HepG2 (cell line): ENCODE data around the gene GTF2H1. TPM values are rescaled to one million over a fixed set of nuclear protein-coding genes. Genes with fewer than 3 reads are reported as not detected.
A peak's percentile ranks its signal among the peaks of the same experiment; 100 is the strongest.

ENCODE experiments used
- ATAC-seq: fragments of 200-7000 bp; cut with Tn5 transposase; 3 replicates; pipeline ENCODE4 v1.9.1; 2020; ENCODE audit warnings: mild to moderate bottlenecking, moderate library complexity
- BruUV-seq: library from RNA; stranded (reverse); fragments of 400-500 nt; replicated peaks from 2 replicates; lab custom pipeline; 2021; lab: Mats Ljungman, UMichigan
- CTCF ChIA-PET: fragments of 300-600 bp; formaldehyde crosslinking; extraction: SDS; loops from one replicate; lab custom pipeline; 2021; ENCODE audit warnings: low total read pairs, inconsistent platforms, low intra/inter-chr PET ratio; lab: Yijun Ruan, JAX
- POLR2A ChIA-PET: fragments of 350-600 bp; sonication (Branson Sonifier 250); formaldehyde crosslinking; loops from one replicate; lab custom pipeline; 2020; ENCODE audit warnings: antibody characterized with exemption, inconsistent platforms; lab: Yijun Ruan, JAX
- DNase-seq: peaks from one replicate; pipeline ENCODE4 v3.0.0-alpha.2; 2015; ENCODE audit warnings: low spot score
- FAIRE-seq: peaks from 3 replicates; lab custom pipeline; 2011; peaks lifted over from hg19 to GRCh38; lab: Jason Lieb, UNC
- H2AFZ ChIP-seq: one replicate; pipeline ENCODE4 v1.6.1; 2011; ENCODE audit warnings: low read length, inconsistent platforms
- H3K27ac ChIP-seq: fragments of 300-600 bp; 3 replicates; pipeline ENCODE4 v1.8.0; 2011; ENCODE audit warnings: mixed run types, mild to moderate bottlenecking, mixed read lengths, low read length, inconsistent platforms; ENCODE audit not compliant: insufficient read depth; ENCODE audit errors: extremely low read length
- H3K27me3 ChIP-seq, 2 experiments: fragments of 200-600 bp in 1 of 2; 2 replicates in 1 of 2; 3 replicates in 1 of 2; pipeline versions ENCODE4 v1.6.0 to v1.8.0; 2011; ENCODE audit warnings: low read length in 2 of 2, mild to moderate bottlenecking in 2 of 2, moderate library complexity in 2 of 2, inconsistent platforms in 1 of 2; ENCODE audit not compliant: insufficient read depth in 2 of 2, control insufficient read depth in 1 of 2
- H3K36me3 ChIP-seq, 2 experiments: fragments of 200-600 bp in 1 of 2; replicated peaks in 1 of 2; 2 replicates in 1 of 2; 3 replicates in 1 of 2; pipeline versions ENCODE4 v1.5.1 to v1.8.0; 2011; ENCODE audit warnings: low read length in 2 of 2, inconsistent platforms in 1 of 2; ENCODE audit not compliant: insufficient read depth in 2 of 2, control insufficient read depth in 1 of 2
- H3K4me1 ChIP-seq: 2 replicates; pipeline ENCODE4 v1.5.1; 2012; ENCODE audit warnings: low read length, inconsistent platforms; ENCODE audit not compliant: insufficient read depth
- H3K4me2 ChIP-seq: 2 replicates; pipeline ENCODE4 v1.6.0; 2011; ENCODE audit warnings: low read depth, low read length, inconsistent platforms
- H3K4me3 ChIP-seq, 3 experiments: fragments of 200-600 bp in 1 of 3; sonication (generic), shearing (Covaris generic) in 1 of 3; replicated peaks in 1 of 3; 2 replicates each; pipeline ENCODE4 v1.5.1; 2011 to 2016; ENCODE audit warnings: low read length in 3 of 3, inconsistent platforms in 2 of 3, low read depth in 2 of 3, mild to moderate bottlenecking in 2 of 3, control low read depth in 1 of 3, mixed read lengths in 1 of 3; ENCODE audit not compliant: insufficient read depth in 1 of 3
- H3K79me2 ChIP-seq: one replicate; pipeline ENCODE4 v1.6.1; 2011; ENCODE audit warnings: low read length, inconsistent platforms; ENCODE audit not compliant: insufficient read depth
- H3K9ac ChIP-seq: 2 replicates; pipeline ENCODE4 v1.6.0; 2011; ENCODE audit warnings: mild to moderate bottlenecking, low read depth, low read length, inconsistent platforms; ENCODE audit not compliant: insufficient read depth
- H3K9me3 ChIP-seq: 2 replicates; pipeline ENCODE4 v1.5.1; 2012; ENCODE audit warnings: mild to moderate bottlenecking, low read length
- H4K20me1 ChIP-seq: 2 replicates; pipeline ENCODE4 v1.6.0; 2011; ENCODE audit warnings: inconsistent platforms, mild to moderate bottlenecking, low read length, moderate library complexity; ENCODE audit not compliant: insufficient read depth
- CENPX ChIP-seq: sonication (generic); formaldehyde crosslinking; IDR thresholded peaks from 2 replicates; pipeline ENCODE4 v1.9.0; 2021; ENCODE audit warnings: mild to moderate bottlenecking, missing genetic modification reagents, moderate library complexity
- GABPB1 ChIP-seq: IDR thresholded peaks from 2 replicates; pipeline ENCODE4 v1.6.1; 2016; ENCODE audit warnings: mild to moderate bottlenecking, missing genetic modification reagents, moderate library complexity, missing compliant biosample characterization
- GTF2F1 ChIP-seq: fragments of 150-350 bp; IDR thresholded peaks from 2 replicates; pipeline ENCODE4 v1.6.1; 2014; ENCODE audit warnings: low read length
- NCOR1 ChIP-seq: fragments of 200-600 bp; sonication (generic); IDR thresholded peaks from 2 replicates; pipeline ENCODE4 v1.7.0; 2017; ENCODE audit warnings: antibody characterized with exemption, low read length, borderline replicate concordance
- NR2F2 ChIP-seq: IDR thresholded peaks from 2 replicates; pipeline ENCODE4 v1.6.1; 2012; ENCODE audit warnings: low read depth, inconsistent platforms, borderline replicate concordance
- NR2F6 ChIP-seq, 2 experiments: IDR thresholded peaks; 2 replicates each; pipeline ENCODE4 v1.6.1; 2016; ENCODE audit warnings: antibody characterized with exemption in 1 of 2, mild to moderate bottlenecking in 1 of 2
- POLR2AphosphoS2 ChIP-seq: IDR thresholded peaks from 2 replicates; pipeline ENCODE4 v1.6.1; 2011; ENCODE audit warnings: low read depth, low read length, improper control_type of control experiment
- THYN1 ChIP-seq: sonication (generic); formaldehyde crosslinking; IDR thresholded peaks from 2 replicates; pipeline ENCODE4 v1.8.1; 2023; ENCODE audit warnings: low read depth, mild to moderate bottlenecking, moderate library complexity, missing genetic modification reagents, borderline replicate concordance
- ZEB1 ChIP-seq: IDR thresholded peaks from 2 replicates; pipeline ENCODE4 v1.6.1; 2012; ENCODE audit warnings: mild to moderate bottlenecking, low read depth, inconsistent platforms; ENCODE audit not compliant: insufficient replicate concordance
- ZNF263 ChIP-seq: sonication (generic); formaldehyde crosslinking; IDR thresholded peaks from 2 replicates; pipeline ENCODE4 v1.4.0; 2020; ENCODE audit warnings: missing genetic modification reagents
- ZNF44 ChIP-seq: sonication (generic); formaldehyde crosslinking; IDR thresholded peaks from 2 replicates; pipeline ENCODE4 v1.5.1; 2020; ENCODE audit warnings: mild to moderate bottlenecking, missing genetic modification reagents
- WGBS: methylation state at CpG from one replicate; pipeline ENCODE4 v1.1.6; 2017; ENCODE audit warnings: low lambda C conversion rate; 5-methylcytosine and 5-hydroxymethylcytosine counted together
- in situ Hi-C: cut with HindIII; loops from 2 replicates; pipeline ENCODE4 v1.10.0; 2017; ENCODE audit warnings: low pct_unique_long_range_greater_than_20kb; ENCODE audit not compliant: extremely low pct_ligation_motif_present
- intact Hi-C: fragments of 100-400 bp; cut with micrococcal nuclease; formaldehyde crosslinking; loops from one replicate; pipeline ENCODE4 v1.10.0; 2022; ENCODE audit not compliant: unreplicated experiment
- polyA plus RNA-seq, 8 experiments: library from polyadenylated mRNA; depleted of rRNA in 3 of 8; stranded (reverse) in 7 of 8; unstranded in 1 of 8; fragments of >200 nt; fragmentation: Illumina TruSeq in 4 of 8; extraction: Trizol in 4 of 8; gene quantifications; 2 replicates each; pipeline versions ENCODE4 v1.2.1 to v1.2.3, GENCODE V29; 2011 to 2016; ENCODE audit warnings: low read depth in 4 of 8, missing spikeins in 1 of 8, mixed read lengths in 1 of 8; ENCODE audit not compliant: insufficient read depth in 1 of 8
- total RNA-seq, 5 experiments: library from RNA; depleted of rRNA; stranded (reverse); fragments of >200 nt; fragmentation: Illumina TruSeq; extraction: Trizol; gene quantifications; 2 replicates each; pipeline ENCODE4 v1.2.3, GENCODE V29; 2016; ENCODE audit warnings: low read depth in 1 of 5
- TF ChIP-seq, protein P1 (sequence below): sonication (generic); formaldehyde crosslinking; IDR thresholded peaks from 2 replicates; pipeline ENCODE4 v1.4.0; 2020; ENCODE audit warnings: mild to moderate bottlenecking, missing genetic modification reagents, borderline replicate concordance
- TF ChIP-seq, protein P2 (sequence below): sonication (generic); formaldehyde crosslinking; IDR thresholded peaks from 2 replicates; pipeline ENCODE4 v1.8.1; 2023; ENCODE audit warnings: mild to moderate bottlenecking, missing genetic modification reagents
- TF ChIP-seq, protein P3 (sequence below): sonication (generic); formaldehyde crosslinking; IDR thresholded peaks from 2 replicates; pipeline ENCODE4 v1.4.0; 2020; ENCODE audit warnings: missing genetic modification reagents

GTF2H1 gene
- total and polyA plus RNA-seq, 2 of the 13 experiments (the other 11 are each of a cell fraction or from before 2014, with no cell fraction given), result 15.7 to 51.4 TPM

DNA sequence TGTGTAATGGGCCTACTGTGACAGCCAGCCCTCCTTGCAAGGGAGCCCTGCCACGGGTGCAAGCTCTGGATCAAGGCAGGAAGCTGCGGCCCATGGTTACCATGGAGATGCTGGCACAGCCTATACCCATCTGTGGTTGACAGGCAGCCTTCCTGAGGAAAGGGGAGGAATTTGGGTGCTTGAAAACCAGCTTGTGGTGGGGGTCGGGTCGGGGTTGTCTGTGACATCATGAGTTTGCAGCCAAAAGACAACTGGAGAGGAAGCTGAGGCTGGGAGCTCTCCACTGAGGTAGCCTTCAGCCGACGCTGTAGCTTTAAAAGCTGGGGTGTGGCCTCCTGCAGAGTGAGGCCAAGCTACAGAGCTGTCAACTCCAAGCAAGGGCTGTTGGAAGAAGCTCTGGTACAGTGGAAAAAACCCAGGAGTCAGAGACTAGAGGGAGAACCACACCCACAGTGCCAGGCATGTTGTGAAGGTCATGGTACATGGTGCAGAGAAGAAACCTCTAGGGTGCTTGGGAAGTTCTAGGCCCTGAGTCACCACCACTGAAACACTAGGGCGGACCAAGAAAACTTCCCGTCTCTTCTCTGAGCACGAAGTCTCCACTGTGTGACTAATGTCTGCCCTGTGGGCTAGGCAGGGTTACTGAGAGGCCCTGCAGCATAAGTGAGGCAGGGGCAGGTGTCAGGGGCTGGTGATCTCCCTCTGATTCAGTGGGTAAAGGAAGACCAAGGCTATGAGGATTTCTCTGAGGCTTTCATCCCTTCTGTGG, 61.2 kb downstream of the GTF2H1 start (continued):
- TF ChIP-seq, protein P1, sequence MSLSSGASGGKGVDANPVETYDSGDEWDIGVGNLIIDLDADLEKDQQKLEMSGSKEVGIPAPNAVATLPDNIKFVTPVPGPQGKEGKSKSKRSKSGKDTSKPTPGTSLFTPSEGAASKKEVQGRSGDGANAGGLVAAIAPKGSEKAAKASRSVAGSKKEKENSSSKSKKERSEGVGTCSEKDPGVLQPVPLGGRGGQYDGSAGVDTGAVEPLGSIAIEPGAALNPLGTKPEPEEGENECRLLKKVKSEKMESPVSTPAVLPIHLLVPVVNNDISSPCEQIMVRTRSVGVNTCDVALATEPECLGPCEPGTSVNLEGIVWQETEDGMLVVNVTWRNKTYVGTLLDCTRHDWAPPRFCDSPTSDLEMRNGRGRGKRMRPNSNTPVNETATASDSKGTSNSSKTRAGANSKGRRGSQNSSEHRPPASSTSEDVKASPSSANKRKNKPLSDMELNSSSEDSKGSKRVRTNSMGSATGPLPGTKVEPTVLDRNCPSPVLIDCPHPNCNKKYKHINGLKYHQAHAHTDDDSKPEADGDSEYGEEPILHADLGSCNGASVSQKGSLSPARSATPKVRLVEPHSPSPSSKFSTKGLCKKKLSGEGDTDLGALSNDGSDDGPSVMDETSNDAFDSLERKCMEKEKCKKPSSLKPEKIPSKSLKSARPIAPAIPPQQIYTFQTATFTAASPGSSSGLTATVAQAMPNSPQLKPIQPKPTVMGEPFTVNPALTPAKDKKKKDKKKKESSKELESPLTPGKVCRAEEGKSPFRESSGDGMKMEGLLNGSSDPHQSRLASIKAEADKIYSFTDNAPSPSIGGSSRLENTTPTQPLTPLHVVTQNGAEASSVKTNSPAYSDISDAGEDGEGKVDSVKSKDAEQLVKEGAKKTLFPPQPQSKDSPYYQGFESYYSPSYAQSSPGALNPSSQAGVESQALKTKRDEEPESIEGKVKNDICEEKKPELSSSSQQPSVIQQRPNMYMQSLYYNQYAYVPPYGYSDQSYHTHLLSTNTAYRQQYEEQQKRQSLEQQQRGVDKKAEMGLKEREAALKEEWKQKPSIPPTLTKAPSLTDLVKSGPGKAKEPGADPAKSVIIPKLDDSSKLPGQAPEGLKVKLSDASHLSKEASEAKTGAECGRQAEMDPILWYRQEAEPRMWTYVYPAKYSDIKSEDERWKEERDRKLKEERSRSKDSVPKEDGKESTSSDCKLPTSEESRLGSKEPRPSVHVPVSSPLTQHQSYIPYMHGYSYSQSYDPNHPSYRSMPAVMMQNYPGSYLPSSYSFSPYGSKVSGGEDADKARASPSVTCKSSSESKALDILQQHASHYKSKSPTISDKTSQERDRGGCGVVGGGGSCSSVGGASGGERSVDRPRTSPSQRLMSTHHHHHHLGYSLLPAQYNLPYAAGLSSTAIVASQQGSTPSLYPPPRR (CRISPR knock-in tag), result no peak
- TF ChIP-seq, all 625 proteins: peak for 101

DNA sequence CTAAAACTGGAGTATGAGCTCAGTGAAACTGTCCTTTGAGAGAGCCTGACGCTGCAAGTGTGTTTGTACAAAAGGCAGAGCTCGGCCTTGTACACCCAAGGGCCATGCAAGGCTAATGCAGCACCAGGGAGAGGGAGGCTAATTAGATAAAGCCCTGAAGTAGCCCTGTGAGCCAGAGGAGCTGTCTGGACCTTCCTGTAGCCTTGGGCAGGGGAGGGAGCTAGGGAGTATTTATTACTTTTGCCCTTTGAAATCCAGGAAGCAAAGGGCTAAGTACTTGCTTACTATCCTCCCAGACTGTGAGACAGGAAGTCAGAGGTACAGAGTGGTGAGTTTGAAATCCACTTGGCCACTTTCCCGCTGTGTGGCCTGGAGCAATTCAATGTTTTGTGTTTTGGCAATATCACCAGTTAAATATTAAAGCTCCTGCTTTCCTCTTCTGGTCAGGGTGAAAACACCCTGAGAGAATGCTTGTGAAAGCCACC, 61.8 kb downstream of the GTF2H1 start:
- TSS peak; percentile 70 for BruUV-seq
- 0% methylated on average over 3 of the region's 3 CpGs for WGBS
- Histone ChIP-seq H4K20me1 (no peaks in the 10 kb centered on the region), H3K79me2 (no peaks in the 10 kb centered on the region), H2AFZ (peak overlapping the region; percentile 73), H3K4me2 (peak overlapping the region; percentile 96), H3K4me1 (peaks cover 62% of the 10 kb centered on the region), H3K36me3 (no peaks in the 10 kb centered on the region), H3K9ac (peak overlapping the region; percentile 63), H3K27ac (peak overlapping the region; percentile 82), H3K4me3 (peak overlapping the region; percentile 54 to 74 (median 58)), H3K27me3 (no peaks in the 10 kb centered on the region), H3K9me3 (no peaks in the 10 kb centered on the region)
- POLR2A ChIA-PET, result interaction anchor here (0.9 to 5.5 kb wide), 12 partner anchors 10 to 250 kb away, joined by 3 to 298 read pairs (median 4); partner anchors contain the start of genes GTF2H1, HPS5, LDHA and SPTY2D1
- intact Hi-C loops (loop anchor here (5.0 kb wide), 1 partner anchor 62 kb away; the partner anchor contains the start of genes GTF2H1 and HPS5), in situ Hi-C loops (no loop called here)
- peak; percentile 83 for ATAC-seq
- peak; percentile 77 for FAIRE-seq
- CTCF ChIA-PET, result no interaction called here
- DNase-seq, result peak; percentile 80
- no peak for TF ChIP-seq THYN1 (CRISPR knock-in tag)
- TF ChIP-seq ZNF44 (CRISPR knock-in tag), result no peak
- TF ChIP-seq, protein P2, sequence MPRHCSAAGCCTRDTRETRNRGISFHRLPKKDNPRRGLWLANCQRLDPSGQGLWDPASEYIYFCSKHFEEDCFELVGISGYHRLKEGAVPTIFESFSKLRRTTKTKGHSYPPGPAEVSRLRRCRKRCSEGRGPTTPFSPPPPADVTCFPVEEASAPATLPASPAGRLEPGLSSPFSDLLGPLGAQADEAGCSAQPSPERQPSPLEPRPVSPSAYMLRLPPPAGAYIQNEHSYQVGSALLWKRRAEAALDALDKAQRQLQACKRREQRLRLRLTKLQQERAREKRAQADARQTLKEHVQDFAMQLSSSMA (CRISPR knock-in tag), result peak; percentile 4; the same call in 1 of the 2 replicates
- TF ChIP-seq, protein P3, sequence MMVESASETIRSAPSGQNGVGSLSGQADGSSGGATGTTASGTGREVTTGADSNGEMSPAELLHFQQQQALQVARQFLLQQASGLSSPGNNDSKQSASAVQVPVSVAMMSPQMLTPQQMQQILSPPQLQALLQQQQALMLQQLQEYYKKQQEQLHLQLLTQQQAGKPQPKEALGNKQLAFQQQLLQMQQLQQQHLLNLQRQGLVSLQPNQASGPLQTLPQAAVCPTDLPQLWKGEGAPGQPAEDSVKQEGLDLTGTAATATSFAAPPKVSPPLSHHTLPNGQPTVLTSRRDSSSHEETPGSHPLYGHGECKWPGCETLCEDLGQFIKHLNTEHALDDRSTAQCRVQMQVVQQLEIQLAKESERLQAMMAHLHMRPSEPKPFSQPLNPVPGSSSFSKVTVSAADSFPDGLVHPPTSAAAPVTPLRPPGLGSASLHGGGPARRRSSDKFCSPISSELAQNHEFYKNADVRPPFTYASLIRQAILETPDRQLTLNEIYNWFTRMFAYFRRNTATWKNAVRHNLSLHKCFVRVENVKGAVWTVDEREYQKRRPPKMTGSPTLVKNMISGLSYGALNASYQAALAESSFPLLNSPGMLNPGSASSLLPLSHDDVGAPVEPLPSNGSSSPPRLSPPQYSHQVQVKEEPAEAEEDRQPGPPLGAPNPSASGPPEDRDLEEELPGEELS (CRISPR knock-in tag), result peak; percentile 79
- no peak for TF ChIP-seq NR2F2
- TF ChIP-seq ZEB1, result no peak
- 0 out of 2 replicates have a peak, but pooled peaks have one; percentile 5 for TF ChIP-seq NR2F6 (IDR thresholded peaks at IDR 0.05)
- TF ChIP-seq NR2F6 (CRISPR knock-in tag; IDR thresholded peaks at IDR 0.05), result peak; percentile 49
- no peak for TF ChIP-seq POLR2AphosphoS2
- no peak for TF ChIP-seq GTF2F1
- 0 out of 2 replicates have a peak, but pooled peaks have one; percentile 17 for TF ChIP-seq NCOR1
- peak; percentile 65 for TF ChIP-seq GABPB1
- no peak for TF ChIP-seq CENPX
- no peak; the same call in 1 of the 2 replicates for TF ChIP-seq ZNF263 (CRISPR knock-in tag)
